Thoracic aorta (tissue), 2 donors: Measurements from ENCODE around the gene PHEX. TPM values are rescaled to one million over a fixed set of nuclear protein-coding genes. Genes with fewer than 3 reads are reported as not detected.
"Not testable (repeated sequence)": the region's sequence is repeated elsewhere in the genome, so short reads cannot be mapped to it uniquely, and the experiment has no call there.

Source experiments
- ATAC-seq: fragments of 150-250 bp; one replicate; pipeline ENCODE4 v1.8.0; 2017; ENCODE audit warnings: low read depth; ENCODE audit not compliant: insufficient number of reproducible peaks, low FRiP score
- DNase-seq: peaks from one replicate; pipeline ENCODE4 v3.0.0-alpha.2; 2020; ENCODE audit warnings: low spot score
- H3K27ac ChIP-seq, 2 donors: fragments of 200-600 bp; sonication (generic); 1 replicate in 1 of 2; 2 replicates in 1 of 2; pipeline ENCODE4 v1.5.1; 2016; ENCODE audit warnings: mild to moderate bottlenecking in 2 of 2, moderate library complexity in 2 of 2
- H3K27me3 ChIP-seq: fragments of 200-600 bp; sonication (generic); replicated peaks from 2 replicates; pipeline ENCODE4 v1.6.0; 2016; ENCODE audit warnings: mild to moderate bottlenecking; ENCODE audit not compliant: insufficient read depth
- H3K36me3 ChIP-seq: fragments of 200-600 bp; sonication (generic); one replicate; pipeline ENCODE4 v1.5.1; 2016
- H3K4me1 ChIP-seq, 2 donors: fragments of 200-600 bp; sonication (generic); 1 replicate in 1 of 2; 2 replicates in 1 of 2; pipeline versions ENCODE4 v1.5.1 to v1.6.0; 2016; ENCODE audit warnings: low read depth in 2 of 2, mild to moderate bottlenecking in 1 of 2; ENCODE audit not compliant: control insufficient read depth in 1 of 2
- H3K4me3 ChIP-seq: fragments of 200-600 bp; sonication (generic); 2 replicates; pipeline ENCODE4 v1.5.1; 2016; ENCODE audit warnings: mild to moderate bottlenecking
- H3K9me3 ChIP-seq: fragments of 200-600 bp; sonication (generic); 2 replicates; pipeline ENCODE4 v1.5.1; 2016
- CTCF ChIP-seq: fragments of 200-600 bp; sonication (generic); IDR thresholded peaks from one replicate; pipeline ENCODE4 v1.5.1; 2019; ENCODE audit warnings: antibody characterized with exemption
- total RNA-seq, 2 donors: library from RNA; depleted of rRNA; stranded (reverse); fragments of >200 nt; gene quantifications; one replicate each; pipeline versions ENCODE4 v1.1.0 to v1.2.3, GENCODE V29; 2016

PHEX gene
- total RNA-seq, 2 donors from 2014 or later, result 0.35 to 0.68 TPM

- Histone ChIP-seq H3K36me3 (no peaks in the 10 kb centered on the region), H3K27ac (no peak overlapping the region)
Measured at GRCh38 chrX:22276781-22277180, 244.7 kb downstream of the PHEX start.

GRCh38 chrX:22278375-22278774 lies 246.2 kb downstream of the PHEX start:
- DNase-seq (no peak), ATAC-seq (no peak)
- Histone ChIP-seq H3K27ac (no peak overlapping the region), H3K9me3 (no peaks in the 10 kb centered on the region), H3K4me3 (no peak overlapping the region), H3K27me3 (no peaks in the 10 kb centered on the region), H3K4me1 (no peaks in the 10 kb centered on the region), H3K36me3 (no peaks in the 10 kb centered on the region)
- no peak for TF ChIP-seq CTCF

More at GRCh38 chrX:22276781-22277180, 244.7 kb downstream of the PHEX start:
- H3K4me1 ChIP-seq, result no peaks in the 10 kb centered on the region
- no peak for DNase-seq
- ATAC-seq, result no peak
- no peak for TF ChIP-seq CTCF
- no peaks in the 10 kb centered on the region for H3K27me3 ChIP-seq
- no peaks in the 10 kb centered on the region for H3K9me3 ChIP-seq
- no peak overlapping the region for H3K4me3 ChIP-seq

- H3K4me1 ChIP-seq, H3K4me3 ChIP-seq, H3K9me3 ChIP-seq, H3K36me3 ChIP-seq, ATAC-seq, H3K27me3 ChIP-seq, DNase-seq, H3K27ac ChIP-seq: not testable (repeated sequence)
Measured at GRCh38 chrX:22289209-22289608, 257.1 kb downstream of the PHEX start.

GRCh38 chrX:22296871-22297270 lies 264.7 kb downstream of the PHEX start:
- ATAC-seq (no peak), DNase-seq (no peak)
- Histone ChIP-seq H3K27ac (no peak overlapping the region), H3K27me3 (no peaks in the 10 kb centered on the region), H3K36me3 (no peaks in the 10 kb centered on the region), H3K9me3 (no peaks in the 10 kb centered on the region), H3K4me1 (peaks cover 4 to 16% of the 10 kb centered on the region in 2 donors), H3K4me3 (no peak overlapping the region)
- TF ChIP-seq CTCF, result no peak

GRCh38 chrX:22300130-22300529 lies 268.0 kb downstream of the PHEX start:
- H3K36me3 ChIP-seq, result no peaks in the 10 kb centered on the region
- H3K9me3 ChIP-seq, result no peaks in the 10 kb centered on the region
- ATAC-seq, result peak; percentile 50
- DNase-seq, result no peak
- H3K4me1 ChIP-seq, result peaks cover 4 to 16% of the 10 kb centered on the region in 2 donors
- no peaks in the 10 kb centered on the region for H3K27me3 ChIP-seq
- no peak for TF ChIP-seq CTCF
- H3K4me3 ChIP-seq, result peak overlapping the region; percentile 8
- peak overlapping the region in 1 of 2 donors; percentile 10 for H3K27ac ChIP-seq

Other genes starting within 250 kb of the PHEX start
- gene MBTPS2, start 192.7 kb upstream of the PHEX start, total RNA-seq, result 10 to 100 TPM; 11.2 to 16.9 TPM
- 1 to 10 TPM; 1.5 to 4.2 TPM for gene YY2, start 176.3 kb upstream of the PHEX start, total RNA-seq
- gene SMS, start 91.6 kb upstream of the PHEX start, total RNA-seq, result 10 to 100 TPM; 37.8 to 61.6 TPM
- gene CBLL2, start 240.6 kb downstream of the PHEX start, total RNA-seq, result not detected